Thyroid gland (tissue), 4 donors: Measurements from ENCODE around the gene SNX24.

ENCODE experiments used
- CTCF ChIP-seq, 6 experiments: fragments of 200-600 bp in 3 of 6; fragments of 450-650 bp in 3 of 6; sonication (generic) in 3 of 6; IDR thresholded peaks; one replicate each; pipeline ENCODE4 v1.5.1; 2016 to 2019; ENCODE audit warnings: antibody characterized with exemption in 6 of 6, mild to moderate bottlenecking in 2 of 6, inconsistent platforms in 1 of 6, moderate library complexity in 1 of 6
- POLR2A ChIP-seq, 2 donors: fragments of 450-650 bp; IDR thresholded peaks; one replicate each; pipeline ENCODE4 v1.6.1; 2017; ENCODE audit warnings: antibody characterized with exemption in 2 of 2, mild to moderate bottlenecking in 2 of 2, moderate library complexity in 1 of 2

- TF ChIP-seq CTCF (IDR thresholded peaks at IDR 0.05) (no peak), POLR2A (IDR thresholded peaks at IDR 0.05) (no peak)
Observed at GRCh38 chr5:122978644-122979297, 133.4 kb downstream of the SNX24 start.
